HEK293T (cell line): ENCODE data around the gene INPP5D.

Source experiments
- CTCF ChIA-PET: fragments of 350-600 bp; formaldehyde crosslinking; extraction: SDS; loops from one replicate; lab custom pipeline; 2021; ENCODE audit warnings: antibody characterized with exemption, inconsistent platforms; lab: Yijun Ruan, JAX
- POLR2A ChIA-PET: fragments of 350-600 bp; formaldehyde crosslinking; extraction: SDS; loops from one replicate; lab custom pipeline; 2020; ENCODE audit warnings: antibody characterized with exemption, inconsistent platforms; lab: Yijun Ruan, JAX
- DNase-seq: peaks from one replicate; pipeline ENCODE4 v3.0.0; 2012; ENCODE audit warnings: mixed read lengths; ENCODE audit errors: extremely low spot score
- ARNT ChIP-seq: fragments of 450-650 bp; IDR thresholded peaks from 2 replicates; pipeline ENCODE4 v1.6.1; 2017; ENCODE audit warnings: mild to moderate bottlenecking
- BHLHE40 ChIP-seq: fragments of 450-650 bp; IDR thresholded peaks from 2 replicates; pipeline ENCODE4 v1.6.1; 2016; ENCODE audit warnings: mild to moderate bottlenecking, moderate library complexity, borderline replicate concordance
- CTBP1 ChIP-seq: fragments of 450-650 bp; IDR thresholded peaks from 2 replicates; pipeline ENCODE4 v1.6.1; 2016; ENCODE audit warnings: borderline replicate concordance
- ELF4 ChIP-seq: fragments of 450-650 bp; IDR thresholded peaks from 2 replicates; pipeline ENCODE4 v1.6.1; 2017; ENCODE audit warnings: antibody characterized with exemption
- FOXA1 ChIP-seq: fragments of 450-650 bp; IDR thresholded peaks from 2 replicates; pipeline ENCODE4 v1.6.1; 2016; ENCODE audit warnings: mild to moderate bottlenecking
- FOXK2 ChIP-seq: fragments of 450-650 bp; IDR thresholded peaks from 2 replicates; pipeline ENCODE4 v1.6.1; 2016; ENCODE audit warnings: mild to moderate bottlenecking
- FOXM1 ChIP-seq: fragments of 450-650 bp; IDR thresholded peaks from 2 replicates; pipeline ENCODE4 v1.6.1; 2017; ENCODE audit warnings: mild to moderate bottlenecking, borderline replicate concordance
- HDGF ChIP-seq: fragments of 450-650 bp; IDR thresholded peaks from 2 replicates; pipeline ENCODE4 v1.6.1; 2017; ENCODE audit warnings: antibody characterized with exemption, borderline replicate concordance
- L3MBTL2 ChIP-seq: fragments of 450-650 bp; conservative IDR thresholded peaks from 2 replicates; pipeline ENCODE4 v1.6.1; 2016; ENCODE audit warnings: mild to moderate bottlenecking
- LEF1 ChIP-seq: fragments of 450-650 bp; IDR thresholded peaks from 2 replicates; pipeline ENCODE4 v1.6.1; 2017; ENCODE audit warnings: mild to moderate bottlenecking, borderline replicate concordance
- NFRKB ChIP-seq: fragments of 450-650 bp; IDR thresholded peaks from 2 replicates; pipeline ENCODE4 v1.6.1; 2016; ENCODE audit warnings: mild to moderate bottlenecking, moderate library complexity
- SP1 ChIP-seq: fragments of 450-650 bp; IDR thresholded peaks from 2 replicates; pipeline ENCODE4 v1.6.1; 2017
- SUZ12 ChIP-seq: fragments of 450-650 bp; IDR thresholded peaks from 2 replicates; pipeline ENCODE4 v1.6.1; 2016; ENCODE audit warnings: mild to moderate bottlenecking
- TARDBP ChIP-seq: fragments of 450-650 bp; IDR thresholded peaks from 2 replicates; pipeline ENCODE4 v1.6.1; 2016
- ZNF384 ChIP-seq: fragments of 450-650 bp; IDR thresholded peaks from 2 replicates; pipeline ENCODE4 v1.6.1; 2016
- TF ChIP-seq, protein P1 (sequence below): fragments of 450-650 bp; IDR thresholded peaks from 2 replicates; pipeline ENCODE4 v1.6.1; 2016

INPP5D gene

GRCh38 chr2:233112329-233112728 lies 52.2 kb downstream of the INPP5D start:
- no peak for DNase-seq
- ChIA-PET CTCF (interaction anchor here (0.6 kb wide), 1 partner anchor 14 kb away, joined by 3 read pairs; no protein-coding TSS in a partner anchor), POLR2A (no interaction called here)
- TF ChIP-seq LEF1 = no peak

DNA sequence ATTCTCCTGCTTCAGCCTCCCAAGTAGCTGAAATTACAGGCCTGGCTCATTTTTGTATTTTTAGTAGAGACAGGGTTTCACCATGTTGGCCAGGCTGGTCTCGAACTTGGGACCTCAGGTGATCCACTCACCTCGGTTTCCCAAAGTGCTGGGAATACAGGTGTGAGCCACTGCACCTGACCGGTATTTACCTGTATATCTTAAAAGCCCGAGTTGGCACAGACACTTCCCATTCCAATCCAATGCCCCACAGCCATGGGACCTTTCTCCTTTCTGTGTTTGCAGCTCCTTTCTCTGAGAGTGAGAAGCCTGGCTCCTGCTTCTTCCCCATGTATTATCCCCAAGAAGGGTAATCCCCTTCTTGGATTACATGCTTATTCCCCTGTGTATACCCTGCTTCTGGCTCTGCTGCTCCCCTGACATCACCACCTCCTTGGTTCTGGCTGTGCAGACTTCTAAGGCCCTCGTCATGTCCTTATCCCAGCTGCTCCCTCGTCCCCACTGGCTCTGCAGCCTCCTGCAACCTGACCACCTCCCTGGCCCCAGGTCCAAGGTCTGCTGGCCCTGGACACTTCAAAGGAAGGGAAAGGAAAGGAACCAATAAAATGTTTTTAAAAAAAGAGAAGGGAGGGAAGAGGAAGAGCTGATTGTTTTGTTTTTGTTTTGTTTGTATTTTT lies 52.8 kb downstream of the INPP5D start:
- CTCF ChIA-PET = interaction anchor here (0.6 kb wide), 1 partner anchor 14 kb away, joined by 3 read pairs; no protein-coding TSS in a partner anchor
- POLR2A ChIA-PET = no interaction called here
- no peak for DNase-seq
- TF ChIP-seq BHLHE40 = no peak
- TF ChIP-seq, protein P1, sequence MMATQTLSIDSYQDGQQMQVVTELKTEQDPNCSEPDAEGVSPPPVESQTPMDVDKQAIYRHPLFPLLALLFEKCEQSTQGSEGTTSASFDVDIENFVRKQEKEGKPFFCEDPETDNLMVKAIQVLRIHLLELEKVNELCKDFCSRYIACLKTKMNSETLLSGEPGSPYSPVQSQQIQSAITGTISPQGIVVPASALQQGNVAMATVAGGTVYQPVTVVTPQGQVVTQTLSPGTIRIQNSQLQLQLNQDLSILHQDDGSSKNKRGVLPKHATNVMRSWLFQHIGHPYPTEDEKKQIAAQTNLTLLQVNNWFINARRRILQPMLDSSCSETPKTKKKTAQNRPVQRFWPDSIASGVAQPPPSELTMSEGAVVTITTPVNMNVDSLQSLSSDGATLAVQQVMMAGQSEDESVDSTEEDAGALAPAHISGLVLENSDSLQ = no peak
- TF ChIP-seq ARNT = no peak
- no peak for TF ChIP-seq LEF1
- TF ChIP-seq L3MBTL2 = no peak
- no peak for TF ChIP-seq FOXM1
- TF ChIP-seq NFRKB = no peak
- no peak for TF ChIP-seq ZNF384

GRCh38 chr2:233114421-233114861 lies 54.3 kb downstream of the INPP5D start:
- no peak for DNase-seq
- TF ChIP-seq FOXK2 (no peak), HDGF (no peak), ARNT (no peak), BHLHE40 (no peak), NFRKB (no peak), FOXM1 (no peak), ELF4 (no peak), ZNF384 (no peak), LEF1 (no peak), FOXA1 (no peak)
- CTCF ChIA-PET = no interaction called here
- POLR2A ChIA-PET = no interaction called here

DNA sequence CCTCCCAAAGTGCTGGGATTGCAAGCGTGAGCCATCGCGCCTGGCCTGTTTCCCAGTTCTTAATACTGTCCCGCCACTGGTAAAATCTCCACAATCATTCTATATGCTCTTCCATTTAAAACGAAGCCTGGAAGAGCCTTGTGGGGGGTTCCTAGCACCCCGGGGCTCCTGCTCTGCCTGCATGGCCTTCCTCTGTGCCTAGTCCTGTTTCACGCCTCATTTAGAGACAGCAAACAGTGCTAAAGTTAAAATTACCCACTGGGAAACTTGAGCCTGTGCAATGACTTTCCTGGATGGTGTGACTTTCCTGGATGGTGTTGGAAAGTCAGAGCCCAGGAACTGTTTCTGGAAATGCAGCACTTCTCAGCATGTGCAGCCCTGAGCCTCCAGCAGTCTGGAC lies 55.0 kb downstream of the INPP5D start:
- TF ChIP-seq TARDBP (no peak), SUZ12 (no peak), BHLHE40 (no peak), FOXM1 (no peak), NFRKB (no peak), HDGF (no peak), ELF4 (no peak), FOXA1 (no peak)
- DNase-seq = no peak
- CTCF ChIA-PET = interaction anchor here (0.8 to 1.1 kb wide), 2 partner anchors 14 to 70 kb away, joined by 3 to 6 read pairs; no protein-coding TSS in a partner anchor
- POLR2A ChIA-PET = no interaction called here

DNA sequence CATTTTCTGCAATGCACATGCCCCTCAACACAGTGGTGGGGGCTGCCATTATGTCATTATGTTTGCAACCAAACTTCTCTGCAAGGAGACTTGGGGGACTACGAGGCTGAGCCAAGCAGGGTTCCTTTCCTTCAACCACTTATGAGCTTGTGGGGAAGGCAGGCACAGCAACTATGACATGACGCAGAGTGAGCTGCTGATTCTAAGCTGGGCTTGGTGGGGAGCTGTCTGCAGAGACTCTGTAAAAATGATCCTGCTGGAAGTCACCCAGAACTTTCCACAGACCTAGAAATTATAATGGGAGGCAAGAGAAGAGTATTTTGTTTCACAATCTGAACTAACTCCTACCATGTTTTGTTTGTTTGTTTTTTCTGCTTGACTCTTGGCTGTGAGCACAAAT lies 55.6 kb downstream of the INPP5D start:
- no peak for DNase-seq
- POLR2A ChIA-PET = no interaction called here
- CTCF ChIA-PET = interaction anchor here (0.8 to 1.1 kb wide), 2 partner anchors 13 to 69 kb away, joined by 3 to 6 read pairs; no protein-coding TSS in a partner anchor
- TF ChIP-seq ARNT = no peak
- no peak for TF ChIP-seq SUZ12
- no peak for TF ChIP-seq FOXA1
- no peak for TF ChIP-seq NFRKB
- no peak for TF ChIP-seq CTBP1
- TF ChIP-seq, protein P1 = no peak
- TF ChIP-seq LEF1 = no peak

DNA sequence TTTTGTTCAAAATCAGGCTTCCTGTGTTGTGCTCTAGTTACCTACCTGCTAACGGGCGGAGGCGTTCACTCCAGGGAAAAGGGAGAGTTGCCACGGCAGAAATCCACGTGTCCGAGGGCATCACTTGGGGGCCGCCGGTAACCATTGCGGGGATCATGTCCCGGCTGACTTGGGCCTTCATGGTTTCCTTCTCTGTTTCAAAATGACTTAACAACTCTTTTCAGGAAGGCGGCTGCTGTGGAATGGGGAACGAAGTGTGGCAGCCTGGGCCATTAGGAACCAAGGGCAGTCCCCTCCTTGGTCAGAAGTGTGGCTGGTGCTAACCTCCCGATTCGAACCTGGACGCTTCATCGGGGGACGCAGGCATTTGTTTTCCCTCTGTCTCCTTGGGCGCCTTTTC lies 56.8 kb downstream of the INPP5D start:
- CTCF ChIA-PET = no interaction called here
- TF ChIP-seq CTBP1 (no peak), BHLHE40 (no peak), L3MBTL2 (no peak), FOXM1 (no peak), SP1 (no peak)
- no peak for DNase-seq
- POLR2A ChIA-PET = no interaction called here

DNA sequence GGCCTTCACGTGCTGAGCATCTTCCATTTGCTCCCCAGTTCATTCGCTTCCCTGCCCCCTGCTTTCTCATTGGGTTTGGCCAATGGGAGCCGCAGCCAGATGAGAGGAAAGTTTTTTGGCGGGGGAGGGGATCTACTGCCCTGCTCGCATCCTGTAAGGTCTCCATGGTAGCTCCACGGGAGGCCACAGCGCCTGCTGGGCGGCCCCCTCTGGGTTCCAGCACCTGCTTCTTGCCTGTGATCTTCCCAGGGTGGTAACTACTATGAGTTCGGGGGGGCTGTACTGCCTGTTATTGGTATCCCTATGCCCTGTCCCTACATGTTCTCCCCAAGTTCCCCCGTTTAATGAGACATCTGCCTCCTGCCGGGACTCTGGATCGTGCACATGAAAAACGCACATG lies 57.2 kb downstream of the INPP5D start:
- CTCF ChIA-PET = no interaction called here
- POLR2A ChIA-PET = no interaction called here

More for the DNA sequence above, 57.2 kb downstream of the INPP5D start:
- TF ChIP-seq BHLHE40 = no peak
- no peak for TF ChIP-seq ELF4
- TF ChIP-seq ARNT = no peak
- TF ChIP-seq TARDBP = no peak
- TF ChIP-seq L3MBTL2 = no peak
- TF ChIP-seq SP1 = no peak
- no peak for TF ChIP-seq FOXM1
- TF ChIP-seq ZNF384 = no peak
- no peak for TF ChIP-seq NFRKB
- TF ChIP-seq, protein P1 = no peak
- no peak for TF ChIP-seq FOXK2
- TF ChIP-seq FOXA1 = no peak
- TF ChIP-seq LEF1 = no peak
- no peak for TF ChIP-seq HDGF
- no peak for TF ChIP-seq CTBP1
- no peak for DNase-seq
